Duodenal mucosa (tissue), 2 donors: ENCODE data around the gene TEX51.

ENCODE experiments used
- H3K27ac ChIP-seq: one replicate; pipeline ENCODE4 v1.7.0; 2013; ENCODE audit warnings: low read depth, low read length
- H3K27me3 ChIP-seq, 2 donors: one replicate each; pipeline ENCODE4 v1.7.0; 2013; ENCODE audit warnings: low read length in 2 of 2, control low read depth in 1 of 2; ENCODE audit not compliant: insufficient read depth in 2 of 2, control insufficient read depth in 1 of 2
- H3K36me3 ChIP-seq, 2 donors: one replicate each; pipeline ENCODE4 v1.7.0; 2013; ENCODE audit warnings: low read length in 2 of 2, control low read depth in 1 of 2; ENCODE audit not compliant: insufficient read depth in 2 of 2, control insufficient read depth in 1 of 2
- H3K4me1 ChIP-seq, 2 donors: one replicate each; pipeline ENCODE4 v1.7.0; 2013; ENCODE audit warnings: low read length in 2 of 2, control low read depth in 1 of 2; ENCODE audit not compliant: insufficient read depth in 2 of 2, control insufficient read depth in 1 of 2
- H3K4me3 ChIP-seq, 2 donors: one replicate each; pipeline ENCODE4 v1.7.0; 2013; ENCODE audit warnings: low read length in 2 of 2, low read depth in 1 of 2
- H3K9ac ChIP-seq, 2 donors: one replicate each; pipeline ENCODE4 v1.7.0; 2013; ENCODE audit warnings: low read length in 2 of 2, low read depth in 1 of 2
- H3K9me3 ChIP-seq, 2 donors: one replicate each; pipeline ENCODE4 v1.7.0; 2013; ENCODE audit warnings: low read length in 2 of 2, control low read depth in 1 of 2; ENCODE audit not compliant: control insufficient read depth in 1 of 2

Gene TEX51

DNA sequence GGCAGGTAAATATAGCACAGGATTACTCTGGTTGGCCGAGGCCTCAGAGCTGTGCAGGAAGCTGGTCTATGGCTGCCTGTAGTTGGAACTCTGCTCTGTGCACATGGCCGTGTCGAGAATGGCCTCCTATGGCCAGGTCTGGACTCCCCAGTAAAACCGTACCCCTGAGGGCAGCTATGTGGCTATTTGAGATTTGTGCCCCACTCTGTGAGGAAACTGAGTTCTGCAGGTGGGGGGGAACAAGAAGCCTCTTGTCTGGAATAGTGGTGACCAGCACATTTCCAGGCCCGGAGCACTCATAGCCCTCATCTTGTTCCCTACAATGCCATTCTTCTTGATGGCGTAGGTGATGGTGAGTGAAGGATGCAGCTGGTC, 15.0 kb upstream of the TEX51 start:
- H3K4me3 ChIP-seq = no peak overlapping the region
- H3K4me1 ChIP-seq = no peaks in the 10 kb centered on the region
- no peaks in the 10 kb centered on the region for H3K27me3 ChIP-seq
- H3K36me3 ChIP-seq = no peaks in the 10 kb centered on the region
- H3K9ac ChIP-seq = no peak overlapping the region
- H3K27ac ChIP-seq = no peak overlapping the region
- no peaks in the 10 kb centered on the region for H3K9me3 ChIP-seq

GRCh38 chr2:126884861-126885750, 13.6 kb upstream of the TEX51 start:
- Histone ChIP-seq H3K4me3 (no peak overlapping the region), H3K9me3 (no peaks in the 10 kb centered on the region), H3K36me3 (no peaks in the 10 kb centered on the region), H3K27me3 (no peaks in the 10 kb centered on the region), H3K4me1 (no peaks in the 10 kb centered on the region), H3K27ac (no peak overlapping the region), H3K9ac (no peak overlapping the region)

DNA sequence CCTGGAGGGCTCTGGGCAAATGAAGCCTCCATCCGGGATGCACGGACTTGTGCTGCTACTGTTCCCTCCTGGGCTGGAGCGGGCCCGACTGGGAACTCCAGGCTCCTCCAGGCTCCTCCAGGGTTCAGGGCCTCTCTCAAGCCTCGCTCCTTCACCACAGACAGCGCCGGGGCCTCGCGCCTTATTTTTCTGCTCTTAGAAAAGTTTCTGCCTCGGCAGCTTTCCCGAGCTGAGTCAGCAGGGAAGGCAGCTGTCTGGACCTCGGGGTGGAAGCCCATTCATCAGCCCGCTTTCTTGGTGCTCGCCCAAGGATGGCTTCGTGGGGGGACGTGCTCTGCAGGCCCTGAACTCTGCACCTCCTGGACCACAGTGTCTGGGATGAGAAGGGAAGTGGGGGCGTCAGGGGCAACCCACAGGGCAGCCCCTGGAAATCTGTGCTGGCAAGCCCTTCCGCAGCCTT, 12.9 kb upstream of the TEX51 start:
- Histone ChIP-seq H3K9ac (no peak overlapping the region), H3K4me1 (no peaks in the 10 kb centered on the region), H3K4me3 (peak overlapping the region; percentile 48 to 58), H3K27me3 (no peaks in the 10 kb centered on the region), H3K27ac (no peak overlapping the region), H3K36me3 (no peaks in the 10 kb centered on the region), H3K9me3 (no peaks in the 10 kb centered on the region)

DNA sequence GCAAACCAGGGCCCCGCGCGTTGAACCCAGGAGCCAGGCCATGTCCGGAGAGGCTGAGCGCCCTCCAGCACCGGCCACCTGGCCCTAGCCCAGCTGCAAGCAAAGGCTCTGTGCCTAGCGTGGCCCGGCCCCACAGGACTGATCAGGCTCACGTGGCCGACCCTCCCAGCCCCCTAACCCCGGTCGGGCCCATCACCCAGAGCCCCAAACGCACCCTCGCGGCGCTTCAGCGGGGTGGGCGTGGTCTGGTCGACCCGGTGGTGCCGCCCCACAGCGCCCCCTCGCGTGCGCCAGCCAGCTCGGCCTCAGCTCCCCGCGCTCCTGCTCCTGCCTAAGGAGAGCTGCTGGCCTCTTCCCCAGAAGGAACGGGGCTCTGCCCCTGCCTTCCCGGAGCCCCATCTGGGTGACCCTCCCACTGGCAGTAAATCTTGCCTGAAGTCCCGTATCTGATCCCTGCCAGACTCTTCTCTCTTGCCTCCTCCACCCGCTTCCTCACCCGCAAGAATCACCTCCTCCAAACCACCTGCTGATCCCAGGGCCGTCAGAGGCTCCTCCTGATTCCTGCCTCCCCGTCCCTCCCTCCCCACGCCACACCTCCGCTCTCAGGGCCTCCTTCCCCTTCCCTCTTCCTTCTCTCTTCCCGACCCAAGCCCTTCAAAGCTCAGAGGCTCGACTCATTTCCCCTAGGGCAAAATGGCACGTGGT, 12.3 kb upstream of the TEX51 start:
- H3K4me3 ChIP-seq = peak overlapping the region; percentile 48 to 58
- no peaks in the 10 kb centered on the region for H3K4me1 ChIP-seq
- no peaks in the 10 kb centered on the region for H3K27me3 ChIP-seq
- H3K36me3 ChIP-seq = no peaks in the 10 kb centered on the region
- H3K27ac ChIP-seq = no peak overlapping the region
- no peaks in the 10 kb centered on the region for H3K9me3 ChIP-seq
- H3K9ac ChIP-seq = no peak overlapping the region

DNA sequence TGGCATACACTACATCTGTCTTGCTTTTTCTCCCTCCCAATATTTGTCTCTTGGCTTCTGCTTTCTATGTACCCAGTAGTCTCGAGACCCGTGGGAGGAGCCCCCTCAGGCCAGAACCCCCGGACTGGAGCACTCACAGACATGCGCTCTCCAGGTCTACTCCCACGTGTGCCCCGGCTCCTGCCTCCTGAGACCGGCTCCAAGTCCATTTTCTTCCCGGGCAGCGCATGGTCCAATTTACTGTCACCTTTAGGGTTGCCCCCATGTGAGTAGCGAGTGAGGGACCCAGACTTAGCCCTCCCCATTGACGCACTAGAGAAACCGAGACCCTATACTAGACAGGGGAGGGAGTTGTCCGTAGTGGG, 11.8 kb upstream of the TEX51 start:
- H3K27me3 ChIP-seq = no peaks in the 10 kb centered on the region
- H3K27ac ChIP-seq = no peak overlapping the region
- no peak overlapping the region for H3K9ac ChIP-seq
- no peaks in the 10 kb centered on the region for H3K4me1 ChIP-seq
- no peaks in the 10 kb centered on the region for H3K9me3 ChIP-seq
- no peak overlapping the region for H3K4me3 ChIP-seq
- H3K36me3 ChIP-seq = no peaks in the 10 kb centered on the region

DNA sequence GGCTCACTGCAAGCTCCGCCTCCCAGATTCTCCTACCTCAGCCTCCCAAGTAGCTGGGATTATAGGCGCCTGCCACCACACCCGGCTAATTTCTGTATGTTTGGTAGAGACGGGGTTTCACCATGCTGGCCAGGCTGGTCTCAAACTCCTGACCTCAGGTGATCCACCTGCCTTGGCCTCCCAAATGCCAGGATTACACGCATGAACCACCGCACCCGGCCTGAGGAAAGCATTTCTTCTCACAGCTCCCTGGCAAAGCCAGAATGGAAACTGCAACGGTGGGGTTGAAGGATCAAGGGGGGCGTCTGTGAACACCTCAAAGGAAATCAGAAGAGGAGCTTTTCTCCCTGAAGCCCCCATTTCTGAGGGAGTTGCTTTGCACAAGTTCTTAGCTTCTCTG, 11.2 kb upstream of the TEX51 start:
- no peaks in the 10 kb centered on the region for H3K9me3 ChIP-seq
- H3K27me3 ChIP-seq = no peaks in the 10 kb centered on the region
- H3K4me1 ChIP-seq = no peaks in the 10 kb centered on the region
- H3K4me3 ChIP-seq = no peak overlapping the region
- H3K27ac ChIP-seq = no peak overlapping the region
- H3K9ac ChIP-seq = no peak overlapping the region
- H3K36me3 ChIP-seq = no peaks in the 10 kb centered on the region

- Histone ChIP-seq H3K4me3 (no peak overlapping the region), H3K27ac (no peak overlapping the region), H3K4me1 (no peaks in the 10 kb centered on the region), H3K27me3 (no peaks in the 10 kb centered on the region), H3K9ac (no peak overlapping the region), H3K9me3 (no peaks in the 10 kb centered on the region), H3K36me3 (no peaks in the 10 kb centered on the region)
Measured at GRCh38 chr2:126888046-126888445, 10.6 kb upstream of the TEX51 start.

GRCh38 chr2:126889071-126889470, 9.6 kb upstream of the TEX51 start:
- Histone ChIP-seq H3K27ac (no peak overlapping the region), H3K27me3 (no peaks in the 10 kb centered on the region), H3K9ac (no peak overlapping the region), H3K4me1 (no peaks in the 10 kb centered on the region), H3K4me3 (no peak overlapping the region), H3K36me3 (no peaks in the 10 kb centered on the region), H3K9me3 (no peaks in the 10 kb centered on the region)

DNA sequence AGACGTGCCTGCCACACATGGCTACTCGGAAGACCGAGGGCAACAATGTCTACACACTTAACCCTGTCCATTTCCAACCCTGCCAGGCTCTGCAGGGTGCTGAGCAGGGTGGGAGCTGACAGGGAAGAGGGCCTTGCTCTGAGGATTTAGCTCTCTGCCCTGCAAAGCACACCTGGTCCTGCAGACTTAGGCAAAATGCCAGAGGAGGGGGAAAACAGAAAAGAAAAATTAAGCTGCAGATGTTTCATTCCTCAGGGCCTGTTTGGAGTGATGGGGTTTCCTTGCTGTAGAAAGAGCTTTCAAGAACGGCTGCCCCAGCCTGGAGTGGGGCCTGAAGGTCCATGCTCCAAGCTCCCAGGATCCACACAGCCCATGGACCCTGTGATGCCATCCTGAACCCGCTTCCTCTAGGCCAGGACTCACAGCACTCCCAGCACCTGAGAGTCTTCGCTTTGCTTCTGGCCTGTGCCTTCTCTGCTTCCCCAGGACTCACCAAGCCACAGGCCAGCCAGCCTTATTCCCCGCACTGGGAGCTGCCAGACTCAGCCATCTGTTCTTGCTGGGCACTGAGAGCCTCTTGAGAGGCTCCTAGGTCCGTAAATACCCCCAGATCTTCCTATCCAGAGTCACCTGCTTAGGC, 9.1 kb upstream of the TEX51 start:
- H3K4me1 ChIP-seq = no peaks in the 10 kb centered on the region
- no peaks in the 10 kb centered on the region for H3K27me3 ChIP-seq
- H3K36me3 ChIP-seq = no peaks in the 10 kb centered on the region
- H3K9ac ChIP-seq = no peak overlapping the region
- no peak overlapping the region for H3K4me3 ChIP-seq
- no peaks in the 10 kb centered on the region for H3K9me3 ChIP-seq
- no peak overlapping the region for H3K27ac ChIP-seq

GRCh38 chr2:126890136-126890510, 8.6 kb upstream of the TEX51 start:
- H3K36me3 ChIP-seq = no peaks in the 10 kb centered on the region
- H3K27me3 ChIP-seq = no peaks in the 10 kb centered on the region
- H3K9me3 ChIP-seq = no peaks in the 10 kb centered on the region
- H3K4me1 ChIP-seq = no peaks in the 10 kb centered on the region
- H3K9ac ChIP-seq = no peak overlapping the region
- no peak overlapping the region for H3K4me3 ChIP-seq
- H3K27ac ChIP-seq = no peak overlapping the region
